HepG2 (cell line): Measurements from ENCODE around the gene CSNK2B.

Experiments used
- JDP2 ChIP-seq: sonication (generic); formaldehyde crosslinking; IDR thresholded peaks from 2 replicates; pipeline ENCODE4 v1.8.1; 2022; ENCODE audit warnings: missing genetic modification reagents, borderline replicate concordance
- POLR2AphosphoS5 ChIP-seq: IDR thresholded peaks from 2 replicates; pipeline ENCODE4 v1.6.1; 2012; ENCODE audit warnings: low read depth, low read length
- TF ChIP-seq, protein P1 (sequence below): IDR thresholded peaks from 2 replicates; pipeline ENCODE4 v1.6.1; 2016; ENCODE audit warnings: control low read depth

DNA sequence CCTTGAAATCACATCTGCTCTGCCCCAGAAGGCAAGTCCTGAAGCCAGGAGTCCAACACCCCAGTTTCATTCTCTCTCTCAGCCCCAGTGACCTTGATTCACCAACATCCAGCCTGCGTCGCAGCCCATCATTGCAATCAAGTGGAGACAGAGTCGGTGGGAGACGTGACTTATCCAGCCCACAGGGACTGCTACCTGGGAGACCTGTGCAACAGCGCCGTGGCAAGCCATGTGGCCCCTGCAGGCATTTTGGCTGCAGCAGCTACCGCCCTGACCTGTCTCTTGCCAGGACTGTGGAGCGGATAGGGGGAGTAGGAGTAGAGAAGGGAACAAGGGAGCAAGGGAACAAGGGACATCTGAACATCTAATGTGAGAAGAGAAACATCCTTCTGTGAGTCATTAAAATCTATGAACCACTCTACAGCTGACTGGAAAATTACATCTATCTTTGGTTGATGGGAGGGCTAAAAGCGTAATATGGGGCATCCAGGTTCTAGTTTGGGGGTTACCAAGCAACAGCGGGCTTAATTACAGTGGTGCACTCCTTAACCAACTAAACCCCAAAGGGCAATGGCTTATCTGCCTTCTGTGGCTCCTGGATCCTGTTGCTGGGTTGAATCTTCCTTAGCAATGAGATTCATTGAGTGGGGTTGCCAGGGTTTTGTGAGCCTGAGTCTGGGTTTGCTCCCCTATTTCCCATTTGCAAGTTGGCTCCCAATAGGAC, 51.8 kb downstream of the CSNK2B start:
- TF ChIP-seq JDP2 (CRISPR knock-in tag) (no peak), POLR2AphosphoS5 (no peak)
- TF ChIP-seq, protein P1, sequence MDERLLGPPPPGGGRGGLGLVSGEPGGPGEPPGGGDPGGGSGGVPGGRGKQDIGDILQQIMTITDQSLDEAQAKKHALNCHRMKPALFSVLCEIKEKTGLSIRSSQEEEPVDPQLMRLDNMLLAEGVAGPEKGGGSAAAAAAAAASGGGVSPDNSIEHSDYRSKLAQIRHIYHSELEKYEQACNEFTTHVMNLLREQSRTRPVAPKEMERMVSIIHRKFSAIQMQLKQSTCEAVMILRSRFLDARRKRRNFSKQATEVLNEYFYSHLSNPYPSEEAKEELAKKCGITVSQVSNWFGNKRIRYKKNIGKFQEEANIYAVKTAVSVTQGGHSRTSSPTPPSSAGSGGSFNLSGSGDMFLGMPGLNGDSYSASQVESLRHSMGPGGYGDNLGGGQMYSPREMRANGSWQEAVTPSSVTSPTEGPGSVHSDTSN: no peak
